ENCODE measurements around the gene ACTRT2. TPM values are rescaled to one million over a fixed set of nuclear protein-coding genes. Genes with fewer than 3 reads are reported as not detected.

The ACTRT2 gene
- total and polyA plus RNA-seq, 10 donors = not detected

DNA sequence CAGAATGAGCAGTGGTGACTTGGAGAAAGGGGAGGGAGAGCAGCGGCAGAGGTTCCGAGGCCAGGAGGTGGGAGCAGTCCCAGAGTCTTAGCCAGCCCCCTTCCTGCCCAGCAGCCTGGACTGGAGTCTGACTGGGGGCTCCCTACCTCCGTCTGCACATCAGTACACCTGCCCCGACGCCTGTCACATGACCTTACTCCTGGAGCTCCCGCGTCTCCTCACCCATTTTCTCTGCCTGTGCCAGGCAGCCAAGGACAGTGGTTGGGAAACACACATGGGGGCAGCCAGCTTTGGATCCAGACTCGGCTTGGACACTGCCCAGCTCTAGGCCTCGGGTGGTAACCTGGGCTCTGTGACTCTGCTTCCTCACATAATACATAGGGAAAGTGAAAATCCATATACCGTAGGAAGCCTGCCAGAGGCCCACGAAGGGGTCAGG is 16.9 kb downstream of the ACTRT2 start:
- Histone ChIP-seq H3K27me3 (replicated peaks in 1 of 7) (peaks cover 0 to 34% (median 0%) of the 10 kb centered on the region in 7 donors), H3K4me1 (peaks cover 0 to 31% (median 4%) of the 10 kb centered on the region in 6 donors), H3K9me3 (no peaks in the 10 kb centered on the region), H3K27ac (no peak overlapping the region), H3K4me3 (no peak overlapping the region), H3K36me3 (no peaks in the 10 kb centered on the region)
- intact Hi-C loops (cut with DNase I; ENCODE audit: low total_unique reads) = no loop called here
- WGBS, 5 donors = 86 to 94% (median 88%) methylated on average over 10 to 11 of the region's 11 CpGs
- DNase-seq = peak; percentile 46
- no peak for TF ChIP-seq POLR2A (IDR thresholded peaks at IDR 0.05)
- TF ChIP-seq POLR2AphosphoS5 (IDR thresholded peaks at IDR 0.05) = no peak
- TF ChIP-seq, protein P1, sequence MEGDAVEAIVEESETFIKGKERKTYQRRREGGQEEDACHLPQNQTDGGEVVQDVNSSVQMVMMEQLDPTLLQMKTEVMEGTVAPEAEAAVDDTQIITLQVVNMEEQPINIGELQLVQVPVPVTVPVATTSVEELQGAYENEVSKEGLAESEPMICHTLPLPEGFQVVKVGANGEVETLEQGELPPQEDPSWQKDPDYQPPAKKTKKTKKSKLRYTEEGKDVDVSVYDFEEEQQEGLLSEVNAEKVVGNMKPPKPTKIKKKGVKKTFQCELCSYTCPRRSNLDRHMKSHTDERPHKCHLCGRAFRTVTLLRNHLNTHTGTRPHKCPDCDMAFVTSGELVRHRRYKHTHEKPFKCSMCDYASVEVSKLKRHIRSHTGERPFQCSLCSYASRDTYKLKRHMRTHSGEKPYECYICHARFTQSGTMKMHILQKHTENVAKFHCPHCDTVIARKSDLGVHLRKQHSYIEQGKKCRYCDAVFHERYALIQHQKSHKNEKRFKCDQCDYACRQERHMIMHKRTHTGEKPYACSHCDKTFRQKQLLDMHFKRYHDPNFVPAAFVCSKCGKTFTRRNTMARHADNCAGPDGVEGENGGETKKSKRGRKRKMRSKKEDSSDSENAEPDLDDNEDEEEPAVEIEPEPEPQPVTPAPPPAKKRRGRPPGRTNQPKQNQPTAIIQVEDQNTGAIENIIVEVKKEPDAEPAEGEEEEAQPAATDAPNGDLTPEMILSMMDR (IDR thresholded peaks at IDR 0.05 in 8 of 11, conservative IDR thresholded peaks at IDR 0.05 in 3 of 11) = no peak

DNA sequence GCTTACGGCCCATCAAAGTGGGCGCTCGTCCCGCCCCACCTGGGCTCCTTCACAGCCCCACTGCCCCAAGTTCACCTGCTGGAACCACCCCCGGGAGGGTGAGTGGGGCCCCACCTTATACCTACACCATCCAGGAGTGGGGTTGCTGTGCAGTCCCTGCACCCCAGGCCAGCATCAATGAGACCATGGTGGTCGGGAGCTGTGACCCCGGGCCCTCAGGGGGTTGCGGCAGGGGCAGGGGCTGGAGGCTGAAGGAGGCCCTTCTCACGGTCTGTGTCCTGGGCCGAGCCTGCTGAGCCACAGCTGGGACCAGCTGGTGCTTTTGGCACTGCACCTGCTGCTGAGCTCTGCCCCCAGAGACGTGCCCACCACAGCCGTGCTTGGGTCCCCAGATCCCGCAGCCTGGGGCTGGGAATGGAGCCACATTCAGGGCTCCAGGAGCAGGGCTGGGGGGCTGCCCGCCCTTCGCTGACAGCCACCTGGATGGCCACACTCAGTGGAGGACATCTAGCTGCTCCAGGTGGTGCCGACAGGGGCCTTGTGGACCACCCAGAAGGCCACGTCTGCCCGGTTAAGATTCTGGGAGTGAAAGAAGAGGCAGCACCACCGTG is 17.4 kb downstream of the ACTRT2 start:
- Histone ChIP-seq H3K36me3 (no peaks in the 10 kb centered on the region), H3K27me3 (replicated peaks in 1 of 7) (peaks cover 0 to 39% (median 0%) of the 10 kb centered on the region in 7 donors), H3K27ac (no peak overlapping the region), H3K9me3 (no peaks in the 10 kb centered on the region), H3K4me1 (peaks cover 0 to 30% (median 4%) of the 10 kb centered on the region in 6 donors), H3K4me3 (no peak overlapping the region)
- DNase-seq = peak; percentile 59
- TF ChIP-seq POLR2AphosphoS5 (IDR thresholded peaks at IDR 0.05) (no peak), POLR2A (IDR thresholded peaks at IDR 0.05) (no peak)
- TF ChIP-seq, protein P1 (IDR thresholded peaks at IDR 0.05 in 8 of 11, conservative IDR thresholded peaks at IDR 0.05 in 3 of 11) = no peak
- WGBS, 5 donors = 82 to 89% (median 84%) methylated on average over 8 to 19 of the region's 19 CpGs
- intact Hi-C loops (cut with DNase I; ENCODE audit: low total_unique reads) = no loop called here

DNA sequence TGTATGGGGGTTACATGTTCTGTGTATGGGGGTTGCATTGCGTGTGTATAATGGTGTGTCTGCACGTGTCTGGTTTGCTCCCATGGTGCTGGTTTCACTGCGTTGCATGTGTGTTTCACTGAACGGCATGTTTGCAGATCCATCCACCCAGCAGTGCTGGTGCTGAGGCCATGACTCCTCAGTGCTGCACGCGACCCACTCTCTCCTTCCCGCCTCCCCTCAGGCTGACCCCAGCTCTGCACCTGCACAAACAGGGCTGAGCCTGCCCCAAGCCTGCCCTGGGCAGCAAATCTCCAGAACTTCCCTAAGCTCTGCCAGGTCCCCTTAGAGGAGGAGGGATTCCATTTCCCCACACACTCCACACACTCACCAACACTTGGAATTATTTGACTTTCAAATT is 18.7 kb downstream of the ACTRT2 start:
- peaks cover 0 to 52% (median 0%) of the 10 kb centered on the region in 7 donors for H3K27me3 ChIP-seq (replicated peaks in 1 of 7)
- WGBS, 5 donors = 90 to 95% (median 93%) methylated on average over 7 of the region's 7 CpGs
- peaks cover 0 to 17% (median 4%) of the 10 kb centered on the region in 6 donors for H3K4me1 ChIP-seq
- H3K27ac ChIP-seq = no peak overlapping the region
- no peak for TF ChIP-seq POLR2AphosphoS5 (IDR thresholded peaks at IDR 0.05)
- TF ChIP-seq POLR2A (IDR thresholded peaks at IDR 0.05) = no peak
- TF ChIP-seq, protein P1 (IDR thresholded peaks at IDR 0.05 in 8 of 11, conservative IDR thresholded peaks at IDR 0.05 in 3 of 11) = no peak
- no peaks in the 10 kb centered on the region for H3K9me3 ChIP-seq
- H3K36me3 ChIP-seq = no peaks in the 10 kb centered on the region
- peak; percentile 48 for DNase-seq
- intact Hi-C loops (cut with DNase I; ENCODE audit: low total_unique reads) = no loop called here
- no peak overlapping the region for H3K4me3 ChIP-seq

DNA sequence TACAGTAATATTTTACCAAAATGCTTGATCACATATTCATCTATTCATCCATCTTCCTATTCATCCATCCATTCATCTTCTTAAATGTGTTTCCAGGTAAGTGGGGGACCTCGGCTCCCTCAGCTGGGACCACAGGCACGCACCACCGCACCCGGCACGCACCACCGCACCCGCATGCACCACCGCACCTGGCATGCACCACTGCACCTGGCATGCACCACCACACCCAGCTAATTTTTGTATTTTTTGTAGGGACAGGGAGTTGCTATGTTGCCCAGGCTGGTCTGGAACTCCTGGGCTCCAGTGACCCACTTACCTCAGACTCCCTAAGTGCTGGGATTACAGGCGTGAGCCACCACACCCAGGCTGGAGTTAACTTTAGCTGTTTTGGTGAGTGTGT is 21.2 kb downstream of the ACTRT2 start:
- Histone ChIP-seq H3K27ac (no peak overlapping the region), H3K4me1 (no peaks in the 10 kb centered on the region), H3K4me3 (no peak overlapping the region), H3K27me3 (replicated peaks in 1 of 7) (peaks cover 0 to 48% (median 6%) of the 10 kb centered on the region in 7 donors), H3K9me3 (no peaks in the 10 kb centered on the region), H3K36me3 (no peaks in the 10 kb centered on the region)
- TF ChIP-seq POLR2AphosphoS5 (IDR thresholded peaks at IDR 0.05) (no peak), POLR2A (IDR thresholded peaks at IDR 0.05) (no peak)
- TF ChIP-seq, protein P1 (IDR thresholded peaks at IDR 0.05 in 8 of 11, conservative IDR thresholded peaks at IDR 0.05 in 3 of 11) = no peak
- 80 to 87% (median 83%) methylated on average over 9 of the region's 9 CpGs for WGBS, 5 donors
- DNase-seq = no peak
- intact Hi-C loops (cut with DNase I; ENCODE audit: low total_unique reads) = no loop called here
